GM18873 (cell line): ENCODE results near the gene TRIM33.
"Not testable (repeated sequence)": the region's sequence is repeated elsewhere in the genome, so short reads cannot be mapped to it uniquely, and the experiment has no call there.

Source experiments
- ATAC-seq: cut with Tn5 transposase; IDR thresholded peaks from one replicate; pipeline ENCODE4 v1.9.1; 2021; ENCODE audit warnings: mild to moderate bottlenecking, moderate library complexity, moderate number of reproducible peaks; ENCODE audit not compliant: unreplicated experiment, low FRiP score

TRIM33 gene

DNA sequence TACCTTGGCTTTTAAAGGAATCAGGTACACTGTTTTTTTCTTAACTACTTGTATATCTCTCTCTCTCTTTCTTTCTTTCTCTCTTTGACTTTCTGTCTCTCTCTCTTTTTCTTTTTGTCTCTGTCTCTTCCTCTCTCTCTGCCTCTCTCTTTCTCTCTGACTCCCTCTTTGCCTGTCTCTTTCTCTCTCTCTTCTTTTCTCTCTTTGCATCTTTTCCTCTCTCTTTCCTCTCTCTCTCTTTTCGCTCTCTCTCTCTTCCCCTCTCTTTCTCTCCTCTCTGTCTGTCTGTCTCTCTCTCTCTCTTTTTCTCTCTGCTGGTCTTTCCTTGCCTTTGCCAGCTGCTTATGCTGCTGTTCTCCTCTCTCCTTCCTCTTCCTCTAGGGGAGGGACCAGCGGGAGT is 143.2 kb downstream of the TRIM33 start:
- ATAC-seq, result no peak

DNA sequence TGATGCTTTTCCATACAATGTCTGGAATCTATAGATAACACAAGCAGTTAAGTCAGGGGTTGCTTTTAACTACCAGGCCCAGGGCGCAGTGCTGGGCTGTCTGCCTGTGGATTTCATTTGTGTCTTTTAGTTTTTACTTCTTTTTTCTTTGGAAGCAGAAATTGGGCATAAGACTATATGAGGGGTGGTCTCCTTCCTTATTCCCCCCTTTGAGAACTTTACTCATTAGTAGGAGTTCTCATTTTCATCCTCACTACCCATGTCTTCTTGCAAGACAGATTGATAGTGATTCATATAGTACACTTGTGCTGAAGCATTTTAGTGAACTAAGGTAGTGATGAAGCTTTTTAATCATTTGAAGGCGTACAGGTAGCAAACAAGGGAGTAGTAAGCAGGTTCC is 147.8 kb downstream of the TRIM33 start:
- ATAC-seq, result not testable (repeated sequence)

DNA sequence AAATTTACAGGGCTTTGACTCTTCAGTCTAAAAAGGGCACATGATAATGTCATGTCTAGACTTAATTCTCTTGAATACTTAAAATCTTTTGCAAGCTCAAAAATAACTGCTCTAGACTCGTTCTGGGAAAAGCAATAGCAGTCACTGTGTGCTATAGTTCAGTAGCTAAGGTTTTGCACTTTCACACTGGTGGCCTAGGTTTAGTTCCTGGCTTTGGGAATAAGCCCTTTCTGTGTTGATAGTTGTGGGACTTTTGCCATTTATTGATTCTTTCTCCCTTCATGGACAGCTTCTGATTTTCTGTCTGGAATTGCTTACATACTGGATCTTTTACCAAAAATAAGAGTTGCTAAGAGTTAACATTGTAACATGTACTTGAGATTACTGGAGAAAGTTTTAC is 151.2 kb downstream of the TRIM33 start:
- no peak for ATAC-seq

DNA sequence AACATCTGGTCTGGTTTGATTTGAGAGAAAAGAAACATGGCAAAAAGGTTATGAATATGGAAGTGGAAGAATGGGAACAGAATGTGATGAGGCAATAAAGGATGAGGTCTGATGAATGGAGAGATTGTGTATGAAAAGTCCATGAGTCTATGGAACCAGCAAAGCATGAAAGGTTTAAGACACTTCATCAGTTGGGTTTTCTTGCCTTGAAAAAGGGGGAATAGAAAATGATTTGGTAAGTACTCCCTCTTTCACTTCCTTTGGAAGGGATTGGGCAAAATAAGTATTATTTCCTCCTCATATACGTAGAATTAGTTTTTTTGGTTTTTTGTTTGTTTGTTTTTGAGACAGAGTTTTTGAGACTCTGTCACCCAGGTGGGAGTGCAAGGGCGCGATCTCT is 155.8 kb downstream of the TRIM33 start:
- ATAC-seq, result no peak

DNA sequence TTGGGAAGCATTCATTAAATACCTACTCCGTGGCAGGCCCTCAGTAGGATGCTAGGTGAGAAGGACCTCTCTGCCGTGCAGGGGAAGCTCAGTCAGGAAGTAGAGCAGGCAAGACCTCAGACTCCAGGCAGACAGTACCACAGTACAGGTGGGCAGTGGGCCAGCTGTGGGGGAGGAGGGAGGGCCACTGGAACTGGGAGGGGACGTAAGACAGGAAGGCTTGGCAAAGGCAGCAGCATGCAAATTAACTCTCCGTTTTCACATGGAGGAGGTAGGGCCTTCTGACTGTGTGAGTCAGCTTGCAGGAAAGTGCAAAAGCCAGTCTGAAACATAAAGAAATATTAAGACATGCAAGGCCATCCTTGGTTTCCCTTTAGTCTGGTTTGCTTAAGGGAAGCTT is 157.7 kb downstream of the TRIM33 start:
- ATAC-seq, result no peak

DNA sequence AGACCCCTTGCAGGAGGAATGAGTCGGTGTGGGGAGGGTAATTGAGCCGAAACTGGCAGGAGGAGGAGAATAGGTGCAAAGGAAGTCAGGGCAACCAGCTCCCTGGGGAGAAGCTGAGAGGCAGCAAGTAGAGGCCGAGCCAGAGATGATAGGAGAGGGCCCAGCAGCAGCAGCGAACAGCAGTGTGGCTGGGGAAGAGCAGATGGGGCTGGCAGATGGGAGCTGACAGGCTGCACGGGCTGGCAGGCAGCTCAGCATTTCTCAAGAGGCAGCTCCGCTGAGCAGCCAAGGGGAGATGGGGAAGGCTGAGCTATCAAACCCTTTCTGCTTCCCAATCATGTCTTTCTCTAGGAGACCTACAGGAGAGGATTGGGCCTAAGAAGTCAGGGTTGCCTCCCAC is 158.2 kb downstream of the TRIM33 start:
- ATAC-seq, result no peak

DNA sequence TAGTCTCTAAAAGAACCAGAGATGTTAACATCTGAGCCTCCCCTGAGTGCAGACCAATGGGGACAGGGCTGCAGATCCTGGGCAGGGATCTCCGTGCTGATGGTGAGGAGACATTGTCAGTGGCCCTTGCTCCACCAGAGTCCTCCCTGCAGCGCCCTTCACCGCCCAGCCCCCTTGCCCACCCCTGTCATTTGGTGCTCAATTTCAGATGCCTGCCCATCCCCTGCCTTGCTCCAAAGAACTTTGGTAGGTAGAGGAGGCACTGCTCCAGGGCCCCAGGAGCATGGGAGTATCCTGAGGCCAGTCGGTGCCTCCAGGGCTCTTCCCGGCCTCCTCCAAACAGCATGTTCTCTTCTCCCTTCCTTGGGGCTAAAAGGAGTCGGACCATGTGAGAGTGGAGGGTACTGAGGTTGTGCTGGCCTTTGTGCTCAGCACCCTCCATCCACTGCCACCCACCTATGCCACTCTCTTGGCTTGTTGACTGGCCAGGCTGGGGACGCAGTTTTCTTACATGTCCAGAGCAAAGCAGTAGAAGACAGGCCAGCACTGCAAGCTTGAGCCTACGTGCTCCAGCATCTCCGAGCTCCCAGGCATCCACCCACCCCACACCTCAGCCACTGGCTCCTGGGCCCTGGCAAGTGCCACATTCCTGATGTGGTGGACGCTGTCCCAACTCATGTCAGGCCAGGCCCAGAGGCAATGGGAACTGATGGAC is 160.1 kb downstream of the TRIM33 start:
- ATAC-seq, result no peak

DNA sequence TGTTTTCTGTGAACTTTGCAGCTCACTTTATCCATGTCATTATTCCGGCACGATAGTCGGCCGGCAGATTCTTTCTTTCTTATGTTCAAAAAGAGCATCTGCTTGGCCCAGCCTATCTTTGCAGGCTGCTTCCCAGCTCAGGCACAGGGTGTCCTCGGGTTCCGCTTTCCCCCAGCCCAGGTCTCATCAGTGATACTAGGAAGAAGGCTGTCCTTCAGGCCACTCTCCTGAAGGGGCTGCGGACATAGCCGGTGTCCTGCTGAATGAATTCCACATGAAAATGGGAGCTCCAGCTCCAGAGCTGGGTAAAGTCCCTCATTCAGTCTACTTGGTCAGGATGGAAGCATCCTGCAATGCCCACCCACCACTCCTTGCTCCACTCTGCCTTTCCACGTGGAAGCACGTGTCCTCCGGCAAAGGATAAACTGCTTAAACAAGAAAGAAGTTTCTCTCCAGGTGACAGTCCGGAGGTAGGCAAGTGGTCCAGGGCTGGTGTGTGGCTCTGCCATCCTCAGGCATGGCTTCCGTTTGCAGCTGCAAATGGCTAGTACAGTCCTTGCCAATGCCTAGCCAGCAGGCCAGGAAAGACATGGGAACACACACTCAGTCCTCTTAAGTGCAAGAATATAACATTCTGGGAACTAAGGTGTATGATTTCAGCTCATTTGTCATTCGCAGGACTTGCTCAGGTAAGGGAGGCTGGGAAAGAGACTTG is 161.0 kb downstream of the TRIM33 start:
- no peak for ATAC-seq

DNA sequence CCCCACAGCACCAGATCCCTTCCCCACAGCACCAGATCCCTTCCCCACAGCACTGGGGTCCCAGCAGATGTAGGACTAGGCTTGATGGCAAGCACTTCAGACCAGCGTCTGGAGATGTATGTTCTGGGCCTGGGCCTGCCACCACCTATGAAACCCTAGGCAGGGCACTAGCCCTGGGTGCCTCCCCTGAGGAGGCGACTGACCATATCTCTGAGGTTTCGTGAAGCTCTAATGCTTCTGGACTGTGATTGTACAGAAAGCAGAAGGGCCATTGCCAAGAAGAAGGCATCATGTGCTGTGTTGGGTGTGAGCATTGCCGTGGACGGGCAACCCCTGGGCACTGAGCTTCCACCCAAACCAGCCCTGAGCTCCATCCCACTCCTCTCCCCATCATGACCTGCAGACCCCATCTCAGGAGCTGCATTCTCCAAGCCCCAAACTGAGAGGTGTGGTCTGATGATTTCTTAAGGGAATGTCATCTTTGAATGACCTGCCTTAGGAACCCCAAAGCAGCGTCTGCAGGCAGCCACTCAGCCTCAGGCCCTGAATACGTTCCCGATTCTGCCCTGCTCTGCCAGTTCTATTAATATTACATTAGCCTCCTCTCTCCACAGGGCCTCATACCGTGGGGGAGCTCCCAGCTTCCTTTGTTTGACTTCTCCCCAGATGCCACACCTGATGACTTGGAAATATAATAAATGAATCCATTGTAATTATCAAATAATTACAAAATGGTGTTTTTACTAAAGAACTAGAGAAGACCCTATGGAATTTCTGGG is 163.4 kb downstream of the TRIM33 start:
- ATAC-seq, result no peak

DNA sequence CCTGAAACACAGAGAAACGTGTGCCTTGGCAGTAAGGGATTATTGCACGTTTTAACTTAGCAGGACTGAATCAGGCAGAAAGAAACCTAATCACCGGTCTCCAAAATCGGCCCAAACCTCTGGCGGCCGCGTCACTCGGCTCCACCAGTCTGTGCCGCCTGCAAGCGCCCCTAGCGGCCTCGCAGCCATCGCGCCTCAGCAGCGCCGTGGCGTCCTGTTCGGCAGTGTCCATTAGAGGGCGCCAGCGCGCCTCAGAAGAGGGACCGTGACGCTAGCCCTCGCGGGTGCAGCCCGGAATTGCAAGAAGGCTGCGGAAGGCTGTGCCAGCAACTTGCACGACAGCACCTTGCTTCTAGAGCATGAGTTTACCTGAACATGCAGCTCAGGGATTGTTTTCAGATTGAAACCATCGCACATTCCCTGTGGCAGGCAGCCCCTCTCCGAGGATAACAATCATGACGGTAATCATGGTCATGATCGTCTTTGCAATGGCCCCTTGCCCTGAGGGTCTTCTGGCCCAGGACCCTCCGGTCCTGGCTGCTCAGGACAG is 164.4 kb downstream of the TRIM33 start:
- ATAC-seq, result peak; percentile 96

DNA sequence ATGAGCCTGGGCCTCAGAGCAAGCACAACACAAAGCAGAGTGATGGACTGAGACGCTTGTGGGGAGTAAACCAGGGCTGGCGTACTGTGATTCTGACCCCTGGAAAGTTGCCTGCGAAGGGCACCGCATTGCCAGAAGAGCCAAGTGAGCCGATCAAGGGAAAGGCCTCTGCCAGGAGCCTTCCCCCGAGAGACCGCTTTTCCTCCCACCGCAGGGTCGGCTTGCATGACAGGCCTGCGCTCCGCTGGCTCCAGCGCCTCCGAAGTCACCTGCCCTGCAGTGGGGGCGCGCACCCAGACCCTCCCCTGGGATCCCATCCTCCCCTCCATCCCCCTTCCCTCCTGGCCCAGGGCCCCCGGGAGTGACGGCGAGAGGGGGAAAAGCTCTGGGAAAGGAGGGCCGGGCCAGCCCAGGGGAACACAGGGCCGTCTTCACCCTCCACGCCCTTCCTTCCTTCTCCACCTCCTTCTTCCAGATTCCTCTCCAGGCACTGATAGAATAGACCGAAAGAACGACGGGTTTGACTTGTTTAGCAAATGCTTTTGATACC is 165.0 kb downstream of the TRIM33 start:
- peak; percentile 20 for ATAC-seq

DNA sequence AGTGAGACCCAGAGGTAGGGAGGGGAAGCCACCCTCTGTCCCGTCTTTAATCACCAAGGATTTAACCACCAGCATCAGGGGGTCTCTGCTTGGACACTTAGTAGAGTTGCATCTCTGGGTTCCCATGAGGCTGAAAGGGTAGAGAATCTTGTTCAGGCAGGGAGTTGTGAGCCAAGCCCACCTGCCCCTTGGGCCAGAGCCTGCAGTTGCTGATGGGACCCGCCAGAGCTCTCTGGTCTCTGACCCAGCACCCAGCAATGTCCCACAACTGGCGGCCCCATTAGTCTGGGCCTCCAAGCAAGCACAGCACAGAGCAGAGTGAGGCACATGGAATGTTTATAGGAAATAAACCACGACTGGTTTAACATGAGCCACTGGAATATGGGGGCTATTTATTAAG is 166.3 kb downstream of the TRIM33 start:
- no peak for ATAC-seq
